Activated CD4-positive, CD25-positive, alpha-beta regulatory T cell treated with anti-CD3 and anti-CD28 coated beads, Interleukin-2, amount 50 U/mL, for 24 hours (primary cell): ENCODE results near the gene IGFBP7.

Experiments
- ATAC-seq, 2 donors: fragments of 150-1000 bp; cut with Tn5 transposase; one replicate each; pipeline ENCODE4 v1.10.0; 2021; ENCODE audit warnings: mild to moderate bottlenecking in 1 of 2, moderate library complexity in 1 of 2

IGFBP7 gene

DNA sequence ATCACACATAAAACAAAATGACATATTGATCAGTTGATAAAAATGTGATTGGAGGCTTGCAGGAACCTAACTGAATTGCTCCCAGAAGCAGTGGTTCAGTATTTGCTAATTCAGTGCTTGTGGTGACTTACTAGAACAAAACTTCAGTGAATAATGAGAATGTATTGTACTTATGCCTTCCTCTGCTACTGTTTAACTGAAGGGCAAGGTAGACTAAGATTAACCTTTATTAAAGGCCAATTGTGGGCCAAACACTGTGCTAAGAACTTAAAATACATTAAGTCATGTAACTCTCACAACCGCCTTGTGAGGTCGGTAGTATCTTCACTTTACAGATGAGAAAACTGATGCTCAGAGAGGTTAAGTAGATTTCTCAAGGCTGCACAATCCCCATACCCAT, 14.9 kb downstream of the IGFBP7 start:
- no peak for ATAC-seq

GRCh38 chr4:57094832-57095223, 15.4 kb downstream of the IGFBP7 start:
- no peak for ATAC-seq

DNA sequence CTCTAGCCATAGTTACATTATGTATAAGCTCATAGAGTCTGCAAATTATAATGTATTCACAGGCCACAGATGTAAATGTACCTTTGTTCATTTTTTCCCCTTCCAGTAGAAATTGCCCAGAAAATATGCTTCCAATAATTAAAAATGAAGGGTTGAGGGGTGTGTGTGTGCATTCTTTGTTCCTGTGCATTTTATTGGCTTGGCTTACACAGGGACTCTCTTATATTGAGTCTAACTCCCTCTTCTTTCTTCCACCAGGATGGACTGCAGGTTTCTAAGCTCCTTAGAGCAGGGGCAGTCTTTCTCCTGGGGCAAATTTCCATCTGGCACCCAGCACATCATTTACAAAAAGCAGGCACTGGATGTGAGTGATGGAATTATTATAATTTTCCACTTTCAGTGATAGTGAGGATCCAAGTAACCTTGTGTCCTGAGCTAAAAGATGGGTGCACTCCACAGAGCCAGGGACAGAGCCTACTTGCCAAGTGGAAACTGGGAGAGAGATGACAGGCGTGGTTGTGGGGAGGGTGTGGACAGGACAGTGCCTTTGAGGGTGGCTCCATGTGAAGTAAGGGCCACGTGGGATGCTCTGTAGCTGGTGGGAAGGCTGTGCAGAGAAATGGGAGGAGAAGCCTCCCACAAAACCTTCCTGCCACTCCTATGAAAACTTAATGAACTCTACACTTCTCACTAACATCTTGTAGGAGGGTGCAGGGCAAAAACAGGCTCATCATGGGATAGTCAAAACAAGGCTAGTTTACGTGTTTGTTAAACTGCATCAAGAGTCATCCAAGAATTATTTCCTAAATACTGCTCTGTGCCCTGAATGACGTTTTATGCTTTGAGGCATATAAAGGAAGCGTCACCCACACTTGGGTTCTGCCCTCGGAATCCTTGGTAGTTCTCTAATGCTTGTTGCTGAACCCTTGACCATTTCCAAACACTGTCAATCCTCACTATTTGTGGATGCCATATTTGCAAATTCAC, 16.0 kb downstream of the IGFBP7 start:
- no peak for ATAC-seq

GRCh38 chr4:57091657-57092162, 18.5 kb downstream of the IGFBP7 start:
- ATAC-seq: no peak

DNA sequence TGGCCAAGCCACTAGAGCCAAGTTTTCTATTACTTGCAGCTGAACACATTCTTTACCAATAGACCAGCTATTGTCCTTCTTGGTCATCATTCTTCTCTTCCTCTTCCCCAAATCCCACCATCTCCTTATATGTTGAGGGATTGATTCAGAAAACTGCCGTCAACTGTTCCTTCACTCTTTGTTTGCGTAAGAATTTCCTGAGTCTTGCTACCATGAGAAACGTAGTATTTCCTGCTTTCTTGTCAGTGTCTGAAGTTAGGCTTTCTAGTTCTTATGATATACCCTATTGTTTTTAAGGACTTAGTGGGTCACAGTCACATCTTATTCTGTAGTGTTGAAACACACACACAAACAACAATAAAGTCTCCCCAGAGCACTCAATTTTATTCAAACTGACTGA, 20.1 kb downstream of the IGFBP7 start:
- ATAC-seq: no peak

GRCh38 chr4:57089549-57089948, 20.6 kb downstream of the IGFBP7 start:
- no peak for ATAC-seq

DNA sequence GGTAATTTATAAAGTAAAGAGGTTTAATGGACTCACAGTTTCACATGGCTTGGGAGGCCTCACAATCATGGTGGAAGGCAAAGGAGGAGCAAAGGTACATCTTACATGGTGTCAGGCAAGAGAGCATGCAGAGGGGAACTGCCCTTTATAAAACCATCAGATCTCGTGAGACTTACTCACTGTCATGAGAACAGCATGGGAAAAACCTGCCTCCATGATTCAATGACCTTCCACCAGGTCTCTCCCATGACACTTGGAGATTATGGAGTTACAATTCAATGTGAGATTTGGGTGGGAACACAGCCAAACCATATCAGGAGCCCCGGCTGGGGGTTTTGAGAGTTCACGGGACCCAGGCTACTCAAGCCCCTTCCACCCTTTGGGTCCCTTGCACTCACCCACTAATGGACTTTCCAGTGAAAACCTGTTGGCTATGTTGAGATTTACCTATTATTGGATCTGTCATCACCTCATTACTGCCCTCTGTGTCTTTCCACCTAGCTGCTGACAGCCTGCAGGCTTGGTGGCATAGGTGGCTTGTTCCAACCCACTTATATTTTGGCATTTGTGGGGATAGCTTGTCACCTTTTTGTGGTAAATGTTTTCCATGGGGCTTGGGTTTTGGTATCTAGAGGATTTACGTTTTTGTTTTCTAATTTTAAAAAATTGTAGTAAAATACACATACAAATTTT, 24.0 kb downstream of the IGFBP7 start:
- ATAC-seq: no peak

- ATAC-seq: no peak
Observed at GRCh38 chr4:57085278-57085677, 24.9 kb downstream of the IGFBP7 start.

DNA sequence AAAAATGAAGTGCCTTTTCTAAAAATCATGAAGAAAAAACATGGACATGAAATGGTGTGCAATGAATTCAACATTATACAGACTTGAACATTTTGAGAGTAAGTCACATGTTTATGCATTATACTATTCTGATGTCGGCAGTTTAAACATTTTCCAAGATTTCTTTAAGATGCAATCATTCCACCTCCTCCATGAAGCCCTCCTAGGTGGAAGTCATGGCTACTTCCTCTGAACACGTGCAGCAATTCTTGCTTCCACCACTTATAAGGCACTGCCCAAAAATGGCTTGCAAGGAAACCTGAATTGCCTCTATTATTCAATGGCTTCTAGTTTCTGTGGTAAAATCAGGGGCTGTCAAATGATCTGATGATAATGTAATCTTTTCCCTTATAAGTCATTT, 25.8 kb downstream of the IGFBP7 start:
- ATAC-seq: no peak

- no peak for ATAC-seq
Observed at GRCh38 chr4:57083090-57083489, 27.1 kb downstream of the IGFBP7 start.

- ATAC-seq: no peak
Observed at GRCh38 chr4:57081651-57082621, 28.2 kb downstream of the IGFBP7 start.

- no peak for ATAC-seq
Observed at GRCh38 chr4:57080781-57081650, 29.2 kb downstream of the IGFBP7 start.

DNA sequence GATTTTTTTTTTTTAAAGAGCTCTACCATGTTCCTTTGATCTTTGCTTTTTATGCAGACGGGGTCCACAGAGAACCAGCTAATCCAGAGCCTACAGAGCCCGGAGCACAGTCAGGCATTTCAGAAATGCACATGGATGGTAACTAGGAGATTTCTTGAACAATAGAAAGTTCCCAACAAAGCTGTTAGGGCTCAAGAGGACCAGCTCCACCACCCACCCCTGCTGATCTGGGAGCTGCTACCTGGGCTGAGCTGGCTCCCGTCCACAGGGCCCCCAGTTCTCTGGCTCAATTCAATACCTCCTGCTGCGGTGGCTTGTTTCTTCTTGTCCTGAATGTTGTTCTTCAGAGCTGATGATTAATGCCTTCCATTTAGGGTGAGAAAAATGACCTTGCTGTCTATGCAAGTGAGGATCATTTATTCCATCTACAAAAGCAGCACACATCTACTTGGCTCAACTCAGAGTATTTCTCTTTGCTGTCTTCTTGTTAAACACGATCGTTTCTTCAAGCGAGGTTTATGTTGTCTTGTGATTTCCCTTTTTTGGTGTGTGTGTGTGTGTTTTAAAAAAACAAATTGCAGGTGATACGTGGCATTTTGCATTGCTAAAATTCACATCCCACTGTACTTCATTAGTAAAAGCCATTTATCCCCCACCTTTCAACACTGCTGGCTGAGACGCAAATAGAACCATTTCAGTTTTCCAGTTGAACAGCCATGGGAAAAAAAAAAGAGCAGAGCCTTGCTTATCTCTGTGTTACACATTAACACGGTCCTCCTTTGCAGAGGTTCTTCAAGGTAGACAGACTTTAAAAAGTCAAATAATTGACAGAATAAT, 31.3 kb downstream of the IGFBP7 start:
- no peak for ATAC-seq

GRCh38 chr4:57077550-57078343, 32.4 kb downstream of the IGFBP7 start:
- no peak for ATAC-seq

GRCh38 chr4:57076646-57077045, 33.5 kb downstream of the IGFBP7 start:
- ATAC-seq: no peak

DNA sequence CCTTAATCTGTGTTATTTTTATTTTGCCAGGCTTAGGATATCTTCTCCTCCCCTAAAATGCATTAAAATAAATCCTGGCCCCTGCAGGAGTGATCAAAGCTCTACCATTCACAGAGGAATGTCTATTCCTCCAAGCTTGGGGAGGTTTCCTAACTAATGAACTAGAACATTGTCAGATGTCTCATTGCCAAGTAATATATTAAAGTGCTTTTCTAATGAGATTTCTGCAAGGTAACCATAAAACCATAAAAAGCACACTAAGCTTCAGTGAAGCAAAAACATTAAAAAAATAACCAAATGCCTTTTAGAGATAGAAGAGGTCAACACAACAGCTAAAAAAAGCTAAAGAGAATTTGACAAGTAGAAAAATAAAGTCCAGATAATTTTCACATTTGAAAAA, 34.8 kb downstream of the IGFBP7 start:
- no peak for ATAC-seq

DNA sequence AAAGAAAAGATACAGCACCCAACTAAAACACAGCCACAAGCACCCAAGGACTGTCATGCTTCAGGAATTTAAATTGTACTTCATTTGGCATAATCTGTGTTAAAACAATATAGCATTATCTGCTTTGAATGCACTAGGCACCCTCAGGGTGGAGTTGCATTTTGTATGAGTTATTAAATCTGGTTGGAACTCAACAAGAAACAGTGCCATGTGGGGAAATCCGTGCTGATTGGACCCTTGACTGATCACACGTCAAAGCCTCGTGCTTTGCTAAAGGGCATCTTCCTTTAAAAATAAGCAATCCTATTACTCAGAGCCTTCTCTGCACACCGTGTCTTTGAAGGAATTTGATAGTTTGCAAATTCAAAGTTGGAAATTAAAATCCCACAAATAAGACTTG, 35.4 kb downstream of the IGFBP7 start:
- ATAC-seq: no peak

DNA sequence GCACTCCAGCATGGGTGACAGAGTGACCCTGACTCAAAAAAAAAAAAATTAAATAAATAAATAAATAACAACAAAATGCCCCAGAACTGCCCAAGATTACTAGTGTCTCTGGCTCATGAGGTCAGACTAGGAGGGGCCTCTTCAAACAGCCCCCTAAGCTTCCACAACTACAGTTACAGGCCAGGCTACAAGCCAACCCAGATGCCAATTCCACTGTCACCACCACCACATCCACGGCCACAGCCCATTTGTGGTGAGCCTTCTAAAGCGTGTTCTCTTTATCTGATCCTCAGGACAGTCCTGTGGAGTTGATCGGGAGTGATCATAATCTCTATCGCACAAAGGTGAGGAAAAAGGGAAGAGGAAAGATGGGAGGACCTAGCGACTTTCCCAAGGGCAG, 36.6 kb downstream of the IGFBP7 start:
- ATAC-seq: no peak

- ATAC-seq: no peak
Observed at GRCh38 chr4:57071326-57071725, 38.9 kb downstream of the IGFBP7 start.

- ATAC-seq: no peak
Observed at GRCh38 chr4:57070461-57070860, 39.7 kb downstream of the IGFBP7 start.
